OCI-LY7 (cell line): ENCODE measurements around the gene LZTR1.

Source experiments
- CTCF ChIP-seq: fragments of 200-600 bp; sonication (generic); conservative IDR thresholded peaks from 2 replicates; pipeline ENCODE4 v1.5.1; 2014; ENCODE audit warnings: mild to moderate bottlenecking, antibody characterized with exemption, low read length, moderate library complexity, mixed read lengths
- EZH2phosphoT487 ChIP-seq: fragments of 200-600 bp; sonication (generic); IDR thresholded peaks from 2 replicates; pipeline ENCODE4 v1.6.1; 2018; ENCODE audit warnings: low read depth, borderline replicate concordance, mild to moderate bottlenecking, mixed run types, antibody characterized with exemption, low read length, moderate library complexity, mixed read lengths

DNA sequence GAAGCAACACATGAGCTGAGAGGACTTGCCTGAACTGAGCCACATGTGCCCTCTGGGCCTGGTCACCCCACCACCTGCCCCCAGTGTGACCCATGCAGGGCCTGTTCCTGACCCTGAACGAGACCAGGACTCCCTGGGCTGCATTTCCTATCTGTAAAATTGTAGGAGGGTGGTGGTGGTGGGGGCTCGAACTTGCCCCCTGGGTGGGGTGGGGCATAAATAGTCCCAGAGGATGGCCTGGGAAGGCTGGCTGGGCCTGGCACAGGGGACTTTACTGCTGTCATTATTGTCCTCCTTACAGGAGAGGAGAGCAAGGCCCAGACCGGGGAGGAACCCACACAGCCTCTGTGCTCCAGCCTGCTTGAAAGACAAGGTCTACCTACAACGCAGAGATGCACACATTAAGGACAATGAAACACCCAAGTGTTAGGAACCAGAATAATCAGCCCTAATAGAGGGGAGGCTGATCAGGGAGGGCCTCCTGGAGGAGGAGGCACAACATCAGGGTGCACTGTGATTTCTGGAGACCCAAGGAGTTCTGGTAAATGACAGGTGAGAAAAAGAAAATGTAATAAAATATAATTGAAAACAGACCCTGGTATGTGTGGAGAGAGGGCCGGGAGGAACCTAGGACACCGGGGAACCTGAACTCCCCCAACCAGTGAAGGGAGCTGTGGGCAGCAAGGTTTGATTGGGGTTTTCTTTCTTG is 17.9 kb upstream of the LZTR1 start:
- TF ChIP-seq EZH2phosphoT487 (0 out of 2 replicates have a peak, but pooled peaks have one; percentile 44), CTCF (no peak)
